Endothelial cell of umbilical vein (primary cell): ENCODE results near the gene SNPH.

Source experiments
- EZH2 ChIP-seq: IDR thresholded peaks from 2 replicates; pipeline ENCODE4 v1.6.1; 2012; ENCODE audit warnings: borderline replicate concordance, low read depth, mild to moderate bottlenecking, moderate library complexity, low read length, inconsistent platforms; ENCODE audit not compliant: severe bottlenecking
- GATA2 ChIP-seq: IDR thresholded peaks from 2 replicates; pipeline ENCODE4 v1.7.0; 2011; ENCODE audit warnings: low read depth, mild to moderate bottlenecking, moderate library complexity, mixed read lengths, low read length; ENCODE audit not compliant: insufficient read length, insufficient read depth
- JUN ChIP-seq: IDR thresholded peaks from 2 replicates; pipeline ENCODE4 v1.6.1; 2011; ENCODE audit warnings: borderline replicate concordance, low read depth; ENCODE audit not compliant: insufficient read length, insufficient read depth
- MYC ChIP-seq: IDR thresholded peaks from one replicate; pipeline ENCODE4 v1.6.1; 2011; ENCODE audit warnings: mild to moderate bottlenecking, low read depth, low read length
- POLR2AphosphoS5 ChIP-seq: IDR thresholded peaks from 2 replicates; pipeline ENCODE4 v1.6.1; 2012; ENCODE audit warnings: low read depth, mild to moderate bottlenecking, control low read depth, low read length, moderate library complexity; ENCODE audit not compliant: insufficient read depth
- TF ChIP-seq, protein P1 (sequence below), 2 donors: IDR thresholded peaks; 1 replicate in 1 of 2; 2 replicates in 1 of 2; pipeline ENCODE4 v1.5.1; 2011; ENCODE audit warnings: low read length in 2 of 2, mild to moderate bottlenecking in 2 of 2, moderate library complexity in 2 of 2, control low read depth in 1 of 2, inconsistent platforms in 1 of 2, low read depth in 1 of 2; ENCODE audit not compliant: insufficient read depth in 1 of 2; ENCODE audit errors: extremely low read depth in 1 of 2
- TF ChIP-seq, protein P2 (sequence below): IDR thresholded peaks from 2 replicates; pipeline ENCODE4 v1.6.1; 2011; ENCODE audit not compliant: insufficient read depth, insufficient read length

DNA sequence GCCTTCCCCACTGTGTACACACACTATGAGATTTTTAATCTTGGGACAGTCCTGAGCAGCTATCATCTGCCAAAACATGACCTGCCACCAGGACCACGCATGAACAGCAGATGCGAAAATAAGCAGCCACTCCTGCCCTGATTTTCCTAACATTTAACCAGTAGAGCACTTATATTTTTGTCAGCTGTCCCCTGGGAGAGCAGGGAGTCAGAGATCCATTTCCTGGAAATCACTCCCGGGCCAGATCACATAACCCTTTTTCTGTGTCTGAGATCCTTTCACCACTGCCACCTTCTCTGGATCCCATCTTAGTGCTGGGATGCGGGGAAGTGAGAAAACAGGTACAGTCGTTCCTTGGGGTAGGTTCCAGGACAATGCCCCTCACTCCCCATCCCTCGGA, 57.2 kb downstream of the SNPH start:
- TF ChIP-seq, protein P1, sequence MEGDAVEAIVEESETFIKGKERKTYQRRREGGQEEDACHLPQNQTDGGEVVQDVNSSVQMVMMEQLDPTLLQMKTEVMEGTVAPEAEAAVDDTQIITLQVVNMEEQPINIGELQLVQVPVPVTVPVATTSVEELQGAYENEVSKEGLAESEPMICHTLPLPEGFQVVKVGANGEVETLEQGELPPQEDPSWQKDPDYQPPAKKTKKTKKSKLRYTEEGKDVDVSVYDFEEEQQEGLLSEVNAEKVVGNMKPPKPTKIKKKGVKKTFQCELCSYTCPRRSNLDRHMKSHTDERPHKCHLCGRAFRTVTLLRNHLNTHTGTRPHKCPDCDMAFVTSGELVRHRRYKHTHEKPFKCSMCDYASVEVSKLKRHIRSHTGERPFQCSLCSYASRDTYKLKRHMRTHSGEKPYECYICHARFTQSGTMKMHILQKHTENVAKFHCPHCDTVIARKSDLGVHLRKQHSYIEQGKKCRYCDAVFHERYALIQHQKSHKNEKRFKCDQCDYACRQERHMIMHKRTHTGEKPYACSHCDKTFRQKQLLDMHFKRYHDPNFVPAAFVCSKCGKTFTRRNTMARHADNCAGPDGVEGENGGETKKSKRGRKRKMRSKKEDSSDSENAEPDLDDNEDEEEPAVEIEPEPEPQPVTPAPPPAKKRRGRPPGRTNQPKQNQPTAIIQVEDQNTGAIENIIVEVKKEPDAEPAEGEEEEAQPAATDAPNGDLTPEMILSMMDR (IDR thresholded peaks at IDR 0.05; ENCODE audit: extremely low read depth in 1 of 2, insufficient read depth in 1 of 2, low read depth in 1 of 2, low read length in 2 of 2): no peak
- TF ChIP-seq GATA2 (no peak), EZH2 (no peak), JUN (no peak), MYC (no peak), POLR2AphosphoS5 (no peak)
- TF ChIP-seq, protein P2, sequence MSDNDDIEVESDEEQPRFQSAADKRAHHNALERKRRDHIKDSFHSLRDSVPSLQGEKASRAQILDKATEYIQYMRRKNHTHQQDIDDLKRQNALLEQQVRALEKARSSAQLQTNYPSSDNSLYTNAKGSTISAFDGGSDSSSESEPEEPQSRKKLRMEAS: no peak
